COLO668 (cell line): Measurements from ENCODE around the gene SKAP1.

Experiments
- DNase-seq: peaks from one replicate; lab custom pipeline; 2025; ENCODE audit not compliant: unreplicated experiment; lab: John Stamatoyannopoulos, UW

SKAP1 gene

DNA sequence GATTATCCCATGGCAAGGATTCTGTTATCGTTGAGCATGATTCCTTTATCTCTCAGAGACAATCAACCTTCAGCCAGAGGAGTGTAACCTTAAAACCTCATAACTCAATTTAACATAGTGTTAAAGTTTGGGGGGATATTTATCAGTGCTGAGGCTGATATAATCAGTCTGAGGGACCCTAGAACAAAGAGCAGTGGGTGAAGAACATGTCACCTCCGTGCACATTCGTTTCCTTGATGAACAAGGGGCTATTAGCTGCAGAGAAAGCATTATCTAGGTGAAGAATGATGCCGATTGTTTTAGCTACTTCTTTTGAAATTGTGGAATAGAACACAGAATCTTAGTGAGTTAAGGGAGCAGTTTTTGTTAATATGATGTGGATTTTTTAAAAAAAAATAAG, 99.1 kb downstream of the SKAP1 start:
- DNase-seq = no peak

DNA sequence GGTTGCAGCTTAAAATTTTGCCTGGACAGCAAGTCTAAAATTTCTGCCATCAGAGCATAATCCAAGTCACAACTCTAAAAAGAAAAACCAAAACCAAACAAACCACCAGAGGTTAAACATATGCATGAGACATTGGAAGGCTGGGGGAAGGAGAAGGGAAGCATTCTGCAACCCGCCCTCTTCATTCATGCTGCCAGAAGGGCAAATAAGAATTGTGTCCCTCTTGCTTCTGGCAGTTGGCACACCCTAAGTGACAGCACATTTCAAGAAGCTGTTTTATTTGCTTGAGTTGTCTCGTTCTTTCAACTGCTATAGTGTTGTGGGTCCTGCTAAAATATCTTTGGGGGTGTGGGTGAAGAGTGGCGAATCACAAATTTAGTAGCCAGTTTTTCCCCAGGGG, 99.6 kb downstream of the SKAP1 start:
- no peak for DNase-seq

DNA sequence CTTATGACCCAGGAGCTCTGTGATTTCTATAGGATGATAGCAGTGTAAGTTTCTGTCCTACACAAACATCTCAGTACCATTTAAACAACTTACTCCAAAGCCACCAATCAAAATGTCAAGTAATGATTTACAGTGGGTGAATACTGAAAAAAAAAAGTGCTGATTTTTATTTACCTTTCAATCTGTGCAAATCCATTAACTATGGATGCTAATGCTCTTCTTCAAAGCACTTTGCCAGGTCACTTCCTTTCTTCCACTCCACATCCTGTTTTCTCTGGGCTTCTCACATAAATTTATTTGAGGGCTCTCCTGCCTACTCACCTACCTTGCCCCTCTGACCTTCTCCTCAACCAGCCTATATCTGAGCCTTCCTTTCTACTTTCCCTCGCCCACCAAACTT, 101.6 kb downstream of the SKAP1 start:
- no peak for DNase-seq

DNA sequence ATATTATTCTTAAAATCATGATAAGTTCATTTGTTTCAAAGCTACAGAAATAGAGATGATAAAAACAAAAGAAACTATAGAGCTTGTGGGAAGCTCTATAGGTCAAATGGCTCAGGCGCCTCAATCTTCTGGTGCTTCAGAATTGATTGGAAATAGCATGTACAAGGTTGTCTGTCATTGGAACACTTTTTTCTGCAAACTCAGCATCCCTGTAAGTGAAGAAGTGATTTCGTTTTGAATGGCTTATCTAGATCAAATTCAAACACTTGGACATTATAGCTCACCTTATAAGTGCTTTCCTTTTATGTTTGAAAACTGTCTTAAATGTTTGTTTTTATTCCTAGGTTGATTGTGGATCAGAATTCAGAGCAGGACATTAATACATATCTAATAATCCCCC, 103.7 kb downstream of the SKAP1 start:
- DNase-seq = no peak

DNA sequence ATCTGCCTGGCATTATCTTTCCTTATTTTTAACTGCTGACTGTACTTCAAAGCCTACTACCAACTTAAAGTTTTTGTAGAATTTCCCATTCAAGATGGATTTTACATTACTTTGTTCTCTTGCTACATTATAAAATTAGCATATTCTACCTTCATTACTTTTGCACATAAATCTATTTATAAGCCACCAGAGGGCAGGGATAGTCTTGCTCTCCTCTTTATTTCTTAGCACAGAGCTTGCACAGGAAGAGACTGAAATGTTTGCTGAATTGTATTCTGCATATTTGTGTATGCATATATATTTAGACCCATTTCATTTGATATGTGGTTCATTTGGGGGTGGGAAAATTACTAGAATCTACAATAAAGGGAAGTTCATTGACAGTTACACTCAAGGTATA, 108.0 kb downstream of the SKAP1 start:
- DNase-seq = no peak

DNA sequence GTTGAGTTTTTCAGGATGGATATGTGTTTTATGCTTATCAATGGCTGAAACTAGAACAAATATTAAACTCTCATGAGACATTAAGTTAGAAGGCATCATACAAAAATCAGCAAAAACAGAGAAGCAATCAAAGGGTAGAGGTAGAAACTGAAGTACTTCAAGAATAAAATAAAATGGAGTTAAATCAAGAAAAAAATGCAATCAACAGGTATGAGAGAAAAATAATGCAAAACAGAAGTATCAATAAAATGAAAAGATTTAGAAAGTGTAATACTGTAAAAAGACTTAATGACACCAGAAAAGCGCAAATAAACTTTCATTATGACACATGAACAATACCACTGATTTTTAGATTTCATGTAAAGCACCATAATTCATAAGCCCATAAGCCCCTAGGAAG, 112.3 kb downstream of the SKAP1 start:
- DNase-seq = no peak

DNA sequence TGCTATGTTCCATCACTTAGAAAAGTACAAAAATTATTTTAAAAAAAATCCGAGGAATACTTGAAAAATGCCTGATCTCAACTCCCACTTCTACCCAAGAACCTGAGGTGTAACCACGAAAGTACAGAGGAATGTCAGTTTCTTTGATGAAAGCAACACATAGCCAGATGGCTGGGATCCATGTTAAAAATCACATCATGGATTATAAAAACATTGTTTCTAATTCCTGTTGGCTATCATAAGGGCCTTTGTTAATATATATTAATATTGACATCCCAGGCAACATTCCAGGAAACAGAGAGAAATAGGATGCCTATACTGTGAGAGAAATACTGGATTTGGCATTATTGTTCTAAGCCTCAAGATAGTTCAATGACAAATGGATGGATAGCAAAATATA, 115.3 kb downstream of the SKAP1 start:
- no peak for DNase-seq

DNA sequence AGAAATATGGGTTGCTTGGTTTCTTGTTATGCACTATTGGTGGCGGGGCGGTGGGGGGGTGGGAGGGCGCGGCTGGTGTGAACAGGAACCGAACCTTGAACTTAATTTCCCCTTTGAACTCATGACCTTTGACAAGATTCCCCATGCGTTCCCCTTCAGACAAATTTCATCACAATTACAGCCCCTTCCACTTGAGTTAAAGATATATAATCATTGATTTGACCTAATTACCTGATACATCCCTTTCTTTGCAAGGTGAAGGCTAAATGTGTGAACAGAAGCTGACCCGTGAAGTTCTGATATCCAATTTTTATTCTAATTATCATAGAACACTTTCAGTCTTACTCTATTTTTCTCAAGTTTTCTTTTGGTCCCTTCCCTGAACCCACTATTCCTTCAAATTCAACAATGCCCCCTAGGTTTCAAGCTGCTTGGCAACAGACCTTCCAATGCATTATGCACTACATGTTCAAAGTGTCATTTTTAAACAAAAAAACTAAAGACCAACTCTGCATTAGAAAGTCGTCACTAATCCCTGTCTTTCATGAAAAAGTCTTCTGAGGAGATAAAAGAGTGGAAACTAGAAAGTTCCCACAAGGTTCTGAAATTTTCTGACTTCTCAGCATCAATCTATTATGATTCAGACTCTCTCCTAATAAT, 116.8 kb downstream of the SKAP1 start:
- no peak for DNase-seq

DNA sequence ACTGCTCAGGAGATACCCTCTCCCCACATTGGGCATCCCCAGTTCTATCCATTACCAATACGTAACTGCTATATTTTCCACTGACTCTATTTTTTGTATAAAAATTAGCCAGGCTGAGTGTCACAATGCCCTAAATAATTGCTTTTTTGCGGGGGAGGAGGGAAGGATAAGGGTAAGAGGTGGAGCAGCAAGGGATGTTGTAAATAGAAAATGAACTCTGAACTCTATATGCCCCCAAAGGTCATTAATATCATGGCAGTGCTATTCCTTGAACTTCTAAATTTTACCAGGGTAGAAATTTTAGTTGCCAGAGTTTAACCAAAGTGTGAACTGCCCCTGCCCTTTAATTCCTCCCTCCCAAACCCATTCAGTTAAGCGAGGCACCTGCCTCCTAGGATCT, 118.7 kb downstream of the SKAP1 start:
- no peak for DNase-seq

DNA sequence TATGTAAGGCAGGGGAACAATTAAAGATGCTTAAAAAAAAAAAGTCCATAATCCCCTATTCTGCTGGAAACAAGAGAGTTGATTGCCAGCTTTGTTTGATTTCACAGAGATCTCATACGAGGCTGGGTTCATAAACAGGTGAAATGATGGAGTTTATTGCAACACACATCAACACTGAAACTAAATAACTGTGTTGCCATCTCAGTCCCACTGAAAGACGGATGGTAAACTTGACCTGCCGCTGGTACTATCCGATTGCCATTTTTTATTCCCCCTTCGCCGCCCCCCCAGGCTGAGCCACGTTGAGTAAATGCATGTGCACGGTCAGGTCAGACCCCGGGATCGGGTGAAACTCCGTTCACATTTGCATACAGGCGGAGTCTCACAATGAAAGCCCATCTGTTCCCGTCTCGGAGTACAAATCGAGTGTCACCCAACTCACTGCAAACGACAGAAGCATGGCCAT, 119.2 kb downstream of the SKAP1 start:
- peak; percentile 71 for DNase-seq

DNA sequence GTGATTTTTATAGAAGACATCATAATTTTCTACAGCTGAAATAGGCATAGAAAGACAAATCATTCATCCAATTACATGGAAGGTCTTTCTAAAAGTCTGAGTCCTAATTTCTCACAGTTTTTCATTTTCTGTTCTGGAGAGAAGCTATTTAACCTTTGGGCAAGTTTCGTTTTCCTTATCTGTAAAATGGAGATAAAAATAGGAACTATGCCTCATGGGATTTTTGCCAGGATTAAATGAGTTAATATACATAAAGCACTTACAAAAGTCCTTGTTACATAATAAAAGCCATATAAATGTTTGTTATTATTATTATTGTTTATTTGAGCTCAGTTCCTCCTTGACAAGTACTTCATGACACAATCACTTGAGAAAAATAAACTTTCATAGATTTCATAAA, 121.4 kb downstream of the SKAP1 start:
- no peak for DNase-seq

DNA sequence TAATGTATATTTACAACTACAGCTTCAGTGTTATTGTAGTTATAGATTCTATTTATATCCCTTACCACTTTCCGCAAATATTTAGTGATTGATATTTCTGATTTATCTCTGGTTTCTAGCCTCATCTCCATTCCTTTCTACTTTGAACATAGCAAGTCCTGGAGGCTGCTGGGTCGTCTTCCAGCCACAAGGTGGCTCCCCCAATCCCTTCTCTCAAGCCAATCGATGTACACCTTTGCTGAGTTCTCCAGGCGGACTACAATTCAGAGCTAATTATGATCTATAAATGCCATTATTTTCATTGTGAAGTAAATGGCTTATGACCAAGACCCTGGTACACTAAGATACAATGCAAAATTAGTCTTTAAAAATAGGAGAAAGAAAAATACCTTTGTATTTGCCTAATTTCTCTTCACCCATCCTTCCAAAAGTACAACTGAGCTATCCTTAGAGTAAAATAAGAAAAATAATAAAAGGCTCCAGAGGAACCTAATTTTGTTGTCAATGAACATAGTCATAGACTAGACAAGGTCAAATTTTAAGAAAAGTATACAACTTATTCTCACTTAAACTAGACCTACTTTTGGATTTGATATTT, 122.1 kb downstream of the SKAP1 start:
- DNase-seq = peak; percentile 28

DNA sequence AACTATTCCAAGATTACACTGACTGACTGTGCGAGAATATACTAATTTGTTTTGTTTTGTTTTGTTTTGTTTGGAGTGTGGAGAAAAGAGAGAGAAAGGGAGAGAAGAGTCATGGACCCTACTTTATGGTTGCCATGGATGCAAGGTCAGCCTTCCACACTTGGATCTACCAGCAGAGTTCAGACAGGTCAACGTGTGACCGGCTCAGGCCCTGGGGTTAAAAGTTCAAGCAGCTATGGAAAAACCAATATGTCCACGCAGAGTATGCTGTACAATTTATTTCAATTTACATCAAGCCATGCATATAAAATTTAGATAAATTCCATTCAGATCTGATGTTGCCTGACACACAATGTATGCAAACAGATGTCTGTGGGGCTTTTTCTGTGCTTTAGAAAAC, 122.8 kb downstream of the SKAP1 start:
- no peak for DNase-seq

DNA sequence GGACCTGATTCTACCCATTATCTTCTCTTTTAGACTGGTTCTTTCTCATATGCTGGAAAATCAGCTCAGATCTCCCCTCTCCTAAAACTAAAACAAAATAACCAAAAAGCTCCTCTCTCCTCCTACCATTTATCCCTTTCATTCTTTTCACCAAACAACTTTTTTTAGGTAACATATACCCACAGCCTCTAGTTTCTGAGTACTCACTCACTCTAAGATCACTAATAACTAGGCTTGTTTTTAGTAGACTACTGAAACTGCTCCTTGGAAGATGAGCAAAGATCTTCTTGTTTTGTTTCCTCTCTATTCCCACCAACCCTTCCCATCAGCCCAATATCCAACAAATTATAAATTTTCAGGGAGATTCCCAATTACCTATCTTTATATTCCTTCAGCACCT, 129.0 kb downstream of the SKAP1 start:
- no peak for DNase-seq

DNA sequence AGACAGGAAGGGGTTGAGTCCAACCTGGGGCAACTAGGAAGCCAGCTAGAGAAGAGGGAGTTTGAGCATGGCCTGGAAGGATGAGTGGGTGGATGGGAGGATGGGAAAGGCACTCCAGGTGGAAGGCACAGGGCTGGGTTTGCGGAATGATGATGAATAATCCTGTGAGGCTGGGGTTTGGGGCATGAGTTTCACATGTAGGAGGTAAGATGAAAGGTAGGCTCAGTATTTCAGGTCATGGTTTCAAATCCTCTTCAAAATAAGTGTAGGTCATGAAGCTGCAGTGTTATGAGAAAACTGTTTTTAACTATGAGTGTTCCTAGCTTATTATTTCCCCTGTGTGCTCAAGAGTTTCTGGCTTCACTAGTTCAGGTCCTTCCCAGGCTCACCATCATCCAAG, 130.3 kb downstream of the SKAP1 start:
- DNase-seq = no peak

DNA sequence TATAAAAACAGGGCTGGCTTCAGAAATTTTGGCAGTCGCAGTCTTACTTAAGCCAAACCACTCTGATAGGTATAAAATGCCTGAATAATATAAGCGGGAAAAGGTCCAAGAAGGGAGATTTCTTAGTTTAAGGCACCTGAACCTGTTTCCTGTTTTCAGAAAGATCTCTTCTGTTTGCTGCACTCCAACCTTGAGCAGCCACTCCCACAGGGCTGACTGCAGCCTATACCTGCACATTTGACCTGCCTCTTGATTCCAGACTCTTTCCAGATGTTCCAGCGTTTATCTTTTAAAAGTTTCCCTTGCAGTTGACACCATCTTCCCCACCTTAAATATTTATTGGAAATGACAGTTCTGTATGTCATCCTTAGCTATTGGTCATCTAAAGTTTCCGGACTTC, 132.2 kb downstream of the SKAP1 start:
- DNase-seq = no peak

DNA sequence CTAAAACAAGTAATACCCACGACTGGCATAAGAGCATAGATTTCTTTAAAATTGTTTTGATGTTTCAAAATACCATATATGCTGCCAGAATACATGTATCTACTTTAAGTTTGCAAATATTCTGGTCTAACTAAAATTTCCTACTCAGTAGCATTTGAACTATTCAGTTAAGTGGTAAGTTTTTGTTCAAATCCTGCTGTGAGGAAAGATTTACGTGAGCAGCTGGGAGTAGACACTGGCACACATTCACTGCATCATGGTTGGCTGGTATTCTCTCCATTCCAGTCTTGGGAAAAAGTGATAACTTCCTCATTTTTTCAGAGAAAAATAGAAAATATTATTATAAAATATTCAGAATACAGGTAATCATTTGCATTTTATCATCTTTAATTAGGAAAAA, 133.6 kb downstream of the SKAP1 start:
- DNase-seq = no peak

DNA sequence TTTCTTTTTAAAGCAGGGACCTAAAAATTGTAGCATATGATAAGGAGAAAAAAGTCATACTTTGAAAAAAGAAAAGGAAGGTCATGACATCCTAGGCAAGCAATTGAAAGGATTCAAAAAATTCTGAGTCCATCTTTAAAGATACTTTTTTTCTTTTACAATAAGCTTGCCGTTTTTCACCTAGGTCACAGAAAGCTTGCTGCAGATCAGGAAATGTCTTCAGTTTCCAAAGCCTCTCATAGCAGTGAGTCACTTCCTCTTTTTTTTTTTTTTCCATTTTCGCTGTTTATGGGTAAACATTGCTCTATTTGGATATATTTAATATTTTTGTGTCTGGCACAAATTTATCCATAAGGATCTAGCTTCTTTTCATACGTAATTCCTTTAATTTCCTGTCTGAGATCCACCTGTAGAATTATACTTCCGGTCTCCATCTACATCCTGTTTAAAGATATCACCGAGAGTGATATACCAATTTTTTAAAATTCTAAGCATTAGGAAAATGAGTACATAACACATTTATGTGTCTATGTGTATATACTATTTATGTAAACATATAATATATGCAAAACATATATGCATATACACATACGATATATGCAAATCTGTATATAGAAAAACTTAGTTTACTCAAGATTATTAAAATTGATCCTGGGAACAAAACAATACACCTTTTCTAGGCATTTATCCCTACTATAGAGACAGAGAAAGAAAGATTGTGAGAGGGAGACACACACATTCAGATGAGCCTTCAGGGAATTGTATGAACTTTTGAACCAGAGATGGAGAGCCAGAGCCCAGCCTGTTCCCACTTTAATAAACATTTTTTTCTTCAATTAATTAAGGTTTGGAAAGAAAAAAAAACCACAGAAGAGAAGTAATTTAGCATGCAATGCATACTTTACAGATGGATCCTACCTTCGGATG, 134.4 kb downstream of the SKAP1 start:
- DNase-seq = no peak

DNA sequence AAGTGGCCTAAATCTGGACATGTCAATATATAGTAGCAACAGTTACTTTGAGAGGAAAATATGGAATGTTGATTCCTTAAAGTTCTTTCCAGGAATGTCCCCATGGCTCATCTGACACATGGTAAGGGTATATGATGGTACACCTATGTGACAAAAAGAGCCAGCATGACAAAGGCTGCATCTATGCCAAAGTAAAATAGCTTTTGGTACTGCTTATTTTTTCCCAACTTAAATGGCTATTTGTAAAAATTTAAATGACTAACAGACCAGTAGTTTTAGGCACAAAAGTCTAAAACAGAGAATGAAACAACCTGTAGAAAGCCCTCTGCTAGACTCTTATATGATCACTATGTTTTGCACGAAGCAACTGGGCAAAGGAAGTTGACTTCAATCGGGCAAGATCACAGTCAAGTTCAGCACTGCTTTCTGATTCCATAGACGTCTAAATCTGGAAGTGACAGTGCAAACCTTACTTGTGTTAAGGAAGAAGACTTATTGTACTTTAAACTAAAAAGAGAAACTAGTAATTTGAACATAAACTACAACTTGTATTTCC, 135.1 kb downstream of the SKAP1 start:
- DNase-seq = no peak

DNA sequence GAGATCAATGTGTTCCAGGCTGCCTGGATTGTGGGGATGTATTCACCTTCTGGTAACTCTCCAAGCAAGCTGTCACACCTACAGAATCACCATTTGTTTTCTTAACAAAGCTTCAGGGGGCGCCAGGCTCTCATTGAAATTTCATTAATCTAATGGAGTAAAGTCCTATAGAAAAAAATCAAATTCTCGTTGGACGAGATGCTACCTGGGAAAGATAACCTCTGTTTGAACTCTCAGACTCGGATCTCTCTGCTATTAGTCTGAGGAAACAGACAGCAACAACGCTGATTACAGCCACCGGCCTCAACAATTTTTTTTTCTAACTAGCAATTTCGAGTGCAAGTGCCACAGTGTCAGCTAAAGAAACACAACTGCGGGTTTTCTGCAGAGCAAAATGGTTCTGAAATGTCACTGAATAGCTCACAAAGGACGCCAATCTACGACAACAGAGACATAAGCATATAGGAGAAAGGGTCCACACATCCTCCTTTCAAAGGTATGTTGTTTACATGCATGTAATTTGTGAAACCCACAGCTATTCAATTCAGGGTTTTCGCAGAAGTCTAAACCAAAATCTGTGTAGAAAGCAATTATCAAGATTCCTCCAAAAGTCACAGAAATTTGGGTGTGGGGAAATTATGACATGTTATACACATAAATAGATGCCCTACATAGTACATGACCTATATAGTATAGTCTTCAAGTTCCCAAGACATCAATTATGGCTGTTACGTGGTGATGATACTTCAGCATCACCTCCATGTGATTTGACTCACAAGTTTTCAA, 135.8 kb downstream of the SKAP1 start:
- DNase-seq = no peak
